CD4-positive, alpha-beta T cell treated with Interleukin-1 beta for 1 hour (primary cell): ENCODE data around the gene CDC14A.
"Not testable (repeated sequence)": the region's sequence is repeated elsewhere in the genome, so short reads cannot be mapped to it uniquely, and the experiment has no call there.

Experiments used
- DNase-seq, 2 donors: peaks; one replicate each; pipeline ENCODE4 v3.0.0-alpha.2; 2020 to 2022

CDC14A gene

GRCh38 chr1:100352267-100353070, at the start of gene CDC14A:
CDC14A (plus strand) TSS chr1:100352506; CDS start chr1:100352955, 449 bp downstream.
- peak; percentile 89 for DNase-seq

- no peak for DNase-seq
Observed at GRCh38 chr1:100302739-100303138, 49.6 kb upstream of the CDC14A start.

- DNase-seq = no peak
Observed at GRCh38 chr1:100304227-100304626, 48.1 kb upstream of the CDC14A start.

GRCh38 chr1:100304921-100305320, 47.4 kb upstream of the CDC14A start:
- no peak for DNase-seq

GRCh38 chr1:100305954-100306353, 46.4 kb upstream of the CDC14A start:
- DNase-seq = no peak

- DNase-seq = no peak
Observed at GRCh38 chr1:100306735-100307313, 45.5 kb upstream of the CDC14A start.

- DNase-seq = no peak
Observed at GRCh38 chr1:100308777-100309176, 43.5 kb upstream of the CDC14A start.

GRCh38 chr1:100309863-100310262, 42.4 kb upstream of the CDC14A start:
- DNase-seq = no peak

GRCh38 chr1:100313382-100313781, 38.9 kb upstream of the CDC14A start:
- DNase-seq = no peak

- no peak for DNase-seq
Observed at GRCh38 chr1:100316622-100317021, 35.7 kb upstream of the CDC14A start.

GRCh38 chr1:100320311-100321099, 31.8 kb upstream of the CDC14A start:
- DNase-seq = no peak

- no peak for DNase-seq
Observed at GRCh38 chr1:100321100-100321493, 31.2 kb upstream of the CDC14A start.

GRCh38 chr1:100321506-100321905, 30.8 kb upstream of the CDC14A start:
- DNase-seq = no peak

- no peak for DNase-seq
Observed at GRCh38 chr1:100322436-100323211, 29.7 kb upstream of the CDC14A start.

- DNase-seq = no peak
Observed at GRCh38 chr1:100323419-100324106, 28.7 kb upstream of the CDC14A start.

- DNase-seq = no peak
Observed at GRCh38 chr1:100325415-100326324, 26.6 kb upstream of the CDC14A start.

- DNase-seq = not testable (repeated sequence)
Observed at GRCh38 chr1:100326325-100326670, 26.0 kb upstream of the CDC14A start.

- DNase-seq = no peak
Observed at GRCh38 chr1:100328133-100328532, 24.2 kb upstream of the CDC14A start.

- DNase-seq = not testable (repeated sequence)
Observed at GRCh38 chr1:100331146-100331545, 21.2 kb upstream of the CDC14A start.

GRCh38 chr1:100332331-100332730, 20.0 kb upstream of the CDC14A start:
- no peak for DNase-seq

GRCh38 chr1:100335436-100335835, 16.9 kb upstream of the CDC14A start:
- no peak for DNase-seq
